ENCODE measurements around the gene GPR55. TPM values are rescaled to one million over a fixed set of nuclear protein-coding genes. Genes with fewer than 3 reads are reported as not detected.

The GPR55 gene
- total and polyA plus RNA-seq, 8 donors: 0.02 to 0.12 (median 0.06) TPM; not detected in 3

DNA sequence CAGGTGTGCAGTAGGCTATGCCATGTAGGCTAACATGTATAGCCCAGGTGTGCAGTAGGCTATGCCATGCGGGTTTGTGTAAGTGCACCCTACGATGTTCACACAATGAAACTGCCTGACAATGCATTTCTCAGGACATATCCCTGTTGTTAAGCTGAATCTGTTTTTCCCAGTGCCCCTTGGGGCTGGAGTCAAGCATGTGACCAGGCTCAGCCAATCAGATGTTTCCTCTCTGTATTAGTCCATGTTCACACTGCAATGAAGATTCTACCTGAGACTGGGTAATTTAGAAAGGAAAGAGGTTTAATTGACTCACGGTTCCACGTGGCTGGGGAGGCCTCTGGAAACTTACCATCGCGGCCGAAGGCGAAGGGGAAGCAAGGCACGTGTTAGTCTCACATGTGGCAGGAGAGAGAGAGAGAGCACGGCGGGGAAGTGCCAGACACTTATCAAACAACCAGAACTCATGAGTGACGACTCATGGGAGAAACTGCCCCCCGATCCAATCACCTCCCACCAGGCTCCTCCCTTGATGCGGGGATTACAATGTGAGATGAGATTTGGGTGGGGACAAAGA is 36.1 kb downstream of the GPR55 start:
- TF ChIP-seq, protein P1, sequence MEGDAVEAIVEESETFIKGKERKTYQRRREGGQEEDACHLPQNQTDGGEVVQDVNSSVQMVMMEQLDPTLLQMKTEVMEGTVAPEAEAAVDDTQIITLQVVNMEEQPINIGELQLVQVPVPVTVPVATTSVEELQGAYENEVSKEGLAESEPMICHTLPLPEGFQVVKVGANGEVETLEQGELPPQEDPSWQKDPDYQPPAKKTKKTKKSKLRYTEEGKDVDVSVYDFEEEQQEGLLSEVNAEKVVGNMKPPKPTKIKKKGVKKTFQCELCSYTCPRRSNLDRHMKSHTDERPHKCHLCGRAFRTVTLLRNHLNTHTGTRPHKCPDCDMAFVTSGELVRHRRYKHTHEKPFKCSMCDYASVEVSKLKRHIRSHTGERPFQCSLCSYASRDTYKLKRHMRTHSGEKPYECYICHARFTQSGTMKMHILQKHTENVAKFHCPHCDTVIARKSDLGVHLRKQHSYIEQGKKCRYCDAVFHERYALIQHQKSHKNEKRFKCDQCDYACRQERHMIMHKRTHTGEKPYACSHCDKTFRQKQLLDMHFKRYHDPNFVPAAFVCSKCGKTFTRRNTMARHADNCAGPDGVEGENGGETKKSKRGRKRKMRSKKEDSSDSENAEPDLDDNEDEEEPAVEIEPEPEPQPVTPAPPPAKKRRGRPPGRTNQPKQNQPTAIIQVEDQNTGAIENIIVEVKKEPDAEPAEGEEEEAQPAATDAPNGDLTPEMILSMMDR (IDR thresholded peaks at IDR 0.05): no peak
- intact Hi-C loops (cut with DNase I): no loop called here
- Histone ChIP-seq H3K27ac (no peak overlapping the region), H3K36me3 (no peaks in the 10 kb centered on the region), H3K4me1 (no peaks in the 10 kb centered on the region), H3K27me3 (no peaks in the 10 kb centered on the region), H3K4me3 (no peak overlapping the region), H3K9me3 (no peaks in the 10 kb centered on the region)
- 84 to 88% methylated on average over 14 of the region's 14 CpGs for WGBS, 2 donors
- ATAC-seq (no peak), FAIRE-seq (no peak), DNase-seq (peak in 1 of 6 donors; percentile 31)

DNA sequence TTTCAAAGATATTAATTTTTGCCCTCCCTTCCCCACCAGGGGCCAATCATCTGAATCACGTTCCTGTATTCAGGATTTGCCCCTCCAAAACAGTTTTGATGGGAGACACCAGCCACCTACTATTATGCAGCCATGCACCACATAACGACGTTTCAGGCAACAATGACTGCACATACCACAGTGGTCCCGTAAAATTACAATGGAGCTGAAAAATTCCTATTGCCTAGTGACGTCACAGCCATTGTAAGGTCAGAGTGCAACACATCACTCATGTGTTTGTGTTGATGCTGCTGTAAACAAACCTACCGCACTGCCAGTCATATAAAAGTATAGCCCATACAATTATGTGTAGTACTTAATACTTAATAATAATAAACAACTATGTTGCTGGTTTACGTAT is 37.7 kb downstream of the GPR55 start:
- Histone ChIP-seq H3K27ac (no peak overlapping the region), H3K27me3 (no peaks in the 10 kb centered on the region), H3K4me1 (no peaks in the 10 kb centered on the region), H3K4me3 (no peak overlapping the region), H3K36me3 (no peaks in the 10 kb centered on the region), H3K9me3 (no peaks in the 10 kb centered on the region)
- no peak for FAIRE-seq
- no peak for ATAC-seq
- WGBS, 2 donors: 74 to 78% methylated on average over 7 of the region's 7 CpGs
- intact Hi-C loops (cut with DNase I): no loop called here
- no peak for DNase-seq
- TF ChIP-seq, protein P1 (IDR thresholded peaks at IDR 0.05): no peak

DNA sequence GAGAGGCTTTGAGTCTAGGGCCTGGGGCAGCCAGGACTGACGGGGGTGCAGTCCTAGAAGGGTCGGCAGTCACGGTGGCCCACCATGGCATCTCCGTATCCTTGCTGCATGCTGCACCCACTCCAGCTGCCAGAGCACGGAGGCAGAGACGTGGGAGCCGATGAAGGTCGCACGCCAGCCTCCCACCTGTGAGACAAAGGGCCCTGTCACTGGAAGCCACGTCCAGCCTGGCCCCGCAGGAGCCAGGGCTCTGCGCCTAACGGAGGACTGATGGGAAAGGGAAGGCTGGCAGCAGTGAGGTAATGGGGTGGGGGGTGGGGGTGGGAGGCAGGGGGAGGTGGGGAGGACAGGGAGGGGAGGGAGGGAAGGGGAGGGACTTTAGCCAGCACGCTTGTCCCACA is 38.4 kb downstream of the GPR55 start:
- no peak overlapping the region for H3K4me3 ChIP-seq
- no peaks in the 10 kb centered on the region for H3K36me3 ChIP-seq
- intact Hi-C loops (cut with DNase I): no loop called here
- FAIRE-seq (no peak), DNase-seq (no peak), ATAC-seq (no peak)
- H3K27ac ChIP-seq: no peak overlapping the region
- no peaks in the 10 kb centered on the region for H3K27me3 ChIP-seq
- TF ChIP-seq, protein P1 (IDR thresholded peaks at IDR 0.05): no peak
- no peaks in the 10 kb centered on the region for H3K4me1 ChIP-seq
- H3K9me3 ChIP-seq: no peaks in the 10 kb centered on the region
- 46 to 51% methylated on average over 14 of the region's 14 CpGs for WGBS, 2 donors

DNA sequence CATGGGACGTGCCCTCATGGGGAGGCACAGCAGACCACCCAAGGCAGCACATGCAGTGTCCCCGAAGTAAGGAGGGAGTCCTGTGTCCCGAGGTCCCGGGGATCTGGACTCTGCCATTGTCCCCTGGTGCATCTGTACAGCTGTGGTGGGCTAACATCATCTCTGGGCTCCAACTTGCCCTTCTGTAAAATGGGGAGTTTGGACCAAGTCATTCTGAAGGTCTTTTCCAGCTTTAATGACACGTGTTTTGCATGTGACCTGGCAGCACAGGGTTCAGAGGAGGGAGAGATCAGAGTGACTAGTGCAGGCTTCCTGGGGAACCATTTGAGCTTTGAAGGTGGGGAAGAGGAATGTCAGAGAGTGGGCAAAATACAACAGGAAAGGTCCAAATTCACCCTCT is 38.8 kb downstream of the GPR55 start:
- ATAC-seq: no peak
- no peak for FAIRE-seq
- Histone ChIP-seq H3K27me3 (no peaks in the 10 kb centered on the region), H3K4me3 (no peak overlapping the region), H3K4me1 (no peaks in the 10 kb centered on the region), H3K27ac (no peak overlapping the region), H3K36me3 (no peaks in the 10 kb centered on the region), H3K9me3 (no peaks in the 10 kb centered on the region)
- TF ChIP-seq, protein P1 (IDR thresholded peaks at IDR 0.05): no peak
- DNase-seq: no peak
- WGBS, 2 donors: 69 to 74% methylated on average over 5 of the region's 5 CpGs
- intact Hi-C loops (cut with DNase I): no loop called here

DNA sequence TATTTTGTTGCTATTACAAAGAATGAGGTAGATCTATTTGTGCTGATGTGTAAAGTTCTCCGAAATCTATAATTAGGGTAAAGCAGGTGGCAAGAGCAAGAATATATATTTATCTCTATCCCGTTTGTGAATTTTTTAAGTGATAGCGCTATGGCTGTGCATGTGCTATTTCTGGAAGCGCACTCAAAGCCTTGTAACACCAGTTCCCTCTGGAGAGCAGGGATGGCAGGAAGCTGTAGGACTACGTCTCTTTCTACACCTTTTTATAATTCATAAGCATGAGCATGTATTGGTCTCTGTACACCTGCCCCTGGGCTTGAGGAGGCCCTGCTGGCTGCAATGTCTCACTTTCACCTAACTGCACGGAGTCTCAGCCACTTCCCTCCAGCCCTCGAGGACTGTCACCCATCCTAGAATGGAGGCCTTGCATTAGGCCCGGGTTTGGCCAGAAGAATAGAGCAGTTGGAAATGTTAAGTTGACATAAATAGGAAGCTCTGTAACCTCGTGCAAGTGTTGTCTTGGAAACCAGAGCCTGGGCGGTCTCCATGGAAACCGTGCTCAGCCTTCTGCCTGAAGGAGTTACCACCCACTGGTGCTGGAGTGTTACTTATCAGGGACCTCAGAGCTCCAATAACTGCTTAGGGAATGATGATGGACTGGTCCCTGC is 39.4 kb downstream of the GPR55 start:
- FAIRE-seq (no peak), DNase-seq (no peak), ATAC-seq (peak in 3 of 4 donors; percentile 20 to 81 (median 80))
- H3K4me3 ChIP-seq: no peak overlapping the region
- intact Hi-C loops (cut with DNase I): no loop called here
- no peaks in the 10 kb centered on the region for H3K27me3 ChIP-seq
- H3K27ac ChIP-seq: no peak overlapping the region
- H3K4me1 ChIP-seq: no peaks in the 10 kb centered on the region
- H3K36me3 ChIP-seq: no peaks in the 10 kb centered on the region
- TF ChIP-seq, protein P1 (IDR thresholded peaks at IDR 0.05): no peak
- H3K9me3 ChIP-seq: no peaks in the 10 kb centered on the region
- 64 to 69% methylated on average over 11 of the region's 11 CpGs for WGBS, 2 donors

All from pancreas (tissue), 10 donors.